Measurements from ENCODE around the gene LARGE1.

The LARGE1 gene

DNA sequence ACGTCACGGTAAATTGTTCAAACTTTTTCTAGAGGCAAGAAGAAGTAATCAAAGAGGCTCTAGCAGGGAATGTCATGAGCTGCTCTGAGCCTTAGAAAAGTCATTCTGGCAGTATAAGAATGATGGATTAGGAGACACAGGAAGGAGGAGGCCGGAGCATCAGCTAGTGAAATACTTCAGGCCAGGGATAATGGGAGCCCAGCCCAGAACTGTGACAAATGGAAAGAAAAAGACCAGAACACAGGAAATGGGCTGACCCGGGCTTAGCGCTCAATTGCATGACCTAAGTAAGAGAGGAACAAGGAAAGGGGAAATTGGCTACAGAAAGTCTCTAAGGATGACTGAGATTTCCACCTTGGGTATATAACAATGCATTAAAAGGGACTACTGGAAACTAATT, 108.6 kb downstream of the LARGE1 start:
- no peak for DNase-seq

- no peak for DNase-seq
Measured at GRCh38 chr22:33811208-33811607, 109.1 kb downstream of the LARGE1 start.

DNA sequence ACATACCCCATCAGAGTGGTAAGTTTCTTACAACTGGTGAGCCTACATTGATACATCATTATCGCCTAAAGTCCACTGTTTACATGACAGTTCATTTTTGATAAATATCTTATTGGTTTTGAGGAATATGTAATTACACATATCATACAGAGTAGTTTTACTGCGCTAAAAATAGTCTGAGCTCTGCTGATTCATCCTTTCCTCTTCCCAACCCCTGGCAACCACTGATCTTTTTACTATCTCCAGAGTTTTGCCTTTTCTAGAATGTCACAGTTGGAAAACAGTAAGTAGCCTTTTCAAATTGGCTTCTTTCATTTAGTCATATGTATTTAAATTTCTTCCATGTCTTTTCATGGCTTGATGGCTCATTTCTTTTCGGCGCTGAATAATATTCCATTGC, 112.8 kb downstream of the LARGE1 start:
- no peak for DNase-seq

DNA sequence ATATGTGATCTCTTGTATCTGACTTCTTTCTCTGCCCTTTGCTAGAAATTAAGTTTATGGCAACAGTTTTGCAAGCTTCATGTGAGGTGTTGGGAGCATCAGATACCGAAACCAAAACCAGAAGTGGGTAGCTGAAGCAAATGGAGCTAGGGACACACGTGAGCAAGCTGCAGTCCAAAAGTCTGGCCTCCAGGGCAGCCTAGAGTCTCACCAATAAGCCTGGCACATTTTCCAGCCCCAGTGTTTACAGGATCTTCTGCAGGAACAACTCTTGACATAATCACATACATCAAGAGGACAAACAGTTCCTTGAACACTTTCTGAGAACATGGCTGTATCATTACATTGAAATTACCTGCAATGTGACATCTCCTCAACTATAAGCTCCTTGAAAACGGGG, 114.1 kb downstream of the LARGE1 start:
- DNase-seq = no peak

DNA sequence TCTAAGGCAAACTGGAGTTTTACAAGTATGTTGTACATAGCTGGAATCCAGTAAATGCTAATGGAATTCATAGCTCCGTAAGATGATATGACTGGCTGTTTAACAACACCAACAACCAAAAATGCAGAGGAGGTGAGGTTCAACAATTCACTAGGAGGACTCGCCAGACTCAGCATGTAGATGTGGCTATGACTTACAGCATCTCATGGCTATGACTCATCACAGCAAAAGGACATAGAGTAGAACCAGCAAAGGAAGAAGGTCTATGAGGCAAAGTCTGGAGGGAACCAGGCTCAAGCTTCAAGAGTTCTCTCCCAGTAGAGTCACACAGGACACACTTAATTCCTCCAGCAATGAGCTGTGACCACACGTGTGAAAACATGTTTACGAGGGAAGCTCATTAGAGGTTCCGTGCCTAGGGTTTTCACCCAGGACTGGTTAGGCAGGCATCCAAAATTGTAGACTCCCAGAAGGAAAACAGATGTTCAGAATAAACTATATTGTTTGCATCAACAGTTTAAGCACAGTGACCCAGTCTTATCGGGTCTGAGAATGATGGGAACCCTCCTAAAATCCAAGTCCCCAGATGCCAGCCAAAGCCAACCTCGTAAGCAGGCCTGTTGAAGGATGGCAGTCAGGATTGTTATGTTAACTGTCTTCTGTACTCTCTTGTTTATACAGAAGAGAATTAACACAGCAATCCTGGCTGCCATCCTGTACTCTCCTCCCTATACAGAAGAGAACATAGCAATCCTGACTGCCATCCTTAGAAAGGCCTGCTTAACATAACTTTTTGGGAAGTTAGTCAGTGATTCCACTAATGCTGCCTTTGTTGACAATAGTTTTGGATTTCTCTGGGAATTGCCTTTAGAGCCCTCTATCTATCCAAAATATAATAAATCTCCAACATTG, 116.6 kb downstream of the LARGE1 start:
- DNase-seq = no peak

DNA sequence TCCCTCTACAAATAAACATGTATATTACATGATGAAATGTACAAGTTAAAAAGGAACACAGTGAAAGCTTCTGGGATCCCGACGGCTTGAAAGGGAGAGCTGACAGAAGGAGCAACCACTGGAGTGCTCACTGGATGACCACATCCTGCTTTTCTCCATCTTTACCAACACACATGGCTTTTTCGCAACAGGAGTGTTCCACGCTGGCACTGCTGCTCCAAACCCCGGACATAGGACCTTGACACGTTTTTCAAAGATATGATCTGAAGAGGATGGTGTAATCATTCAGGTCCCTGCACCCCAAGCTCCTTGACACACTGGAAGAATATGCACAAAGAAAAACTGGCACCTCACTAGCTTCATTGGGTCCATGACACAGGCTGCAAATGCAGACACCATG, 121.9 kb downstream of the LARGE1 start:
- DNase-seq = no peak

DNA sequence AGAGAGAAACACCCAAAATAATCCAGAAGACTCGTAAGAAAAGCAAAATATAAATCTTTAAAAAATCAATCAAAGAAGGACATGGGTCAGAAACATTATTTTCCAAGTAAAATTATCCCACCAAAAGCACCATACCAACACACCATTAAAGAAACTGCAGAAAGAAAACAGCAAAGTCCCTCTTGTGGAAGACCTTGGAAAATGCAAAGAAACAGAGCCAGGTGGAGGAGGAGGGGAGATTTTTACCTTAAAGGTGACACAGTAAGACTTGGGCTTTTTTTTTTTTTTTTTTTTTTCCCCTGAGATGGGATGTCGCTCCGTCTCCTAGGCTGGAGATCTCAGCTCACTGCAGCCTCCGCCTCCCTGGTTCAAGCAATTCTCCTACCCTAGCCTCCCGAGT, 123.8 kb downstream of the LARGE1 start:
- DNase-seq = peak; percentile 50

- peak; percentile 8 for DNase-seq
Measured at GRCh38 chr22:33793475-33793874, 126.8 kb downstream of the LARGE1 start.

DNA sequence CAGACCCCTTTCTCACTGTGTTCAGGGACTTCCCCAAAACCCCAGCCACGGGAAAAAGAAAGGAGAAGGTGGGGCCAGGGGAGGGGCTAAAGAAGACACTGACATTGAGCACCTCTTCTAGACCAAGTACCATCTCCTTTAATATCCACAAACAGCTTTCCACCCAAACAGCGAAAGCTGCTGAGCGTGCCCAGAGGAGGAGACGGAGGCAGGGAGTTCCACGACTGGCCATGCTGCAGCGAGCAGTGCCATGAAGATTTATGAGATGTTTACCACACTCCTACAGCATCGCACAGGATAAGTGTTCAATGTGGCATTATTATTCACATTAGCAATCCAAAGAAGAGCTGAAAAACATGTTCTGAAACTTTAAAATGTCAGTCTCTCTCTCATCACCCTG, 127.4 kb downstream of the LARGE1 start:
- DNase-seq = no peak

GRCh38 chr22:33789690-33790253, 130.5 kb downstream of the LARGE1 start:
- no peak for DNase-seq

GRCh38 chr22:33788927-33789326, 131.3 kb downstream of the LARGE1 start:
- DNase-seq = no peak

DNA sequence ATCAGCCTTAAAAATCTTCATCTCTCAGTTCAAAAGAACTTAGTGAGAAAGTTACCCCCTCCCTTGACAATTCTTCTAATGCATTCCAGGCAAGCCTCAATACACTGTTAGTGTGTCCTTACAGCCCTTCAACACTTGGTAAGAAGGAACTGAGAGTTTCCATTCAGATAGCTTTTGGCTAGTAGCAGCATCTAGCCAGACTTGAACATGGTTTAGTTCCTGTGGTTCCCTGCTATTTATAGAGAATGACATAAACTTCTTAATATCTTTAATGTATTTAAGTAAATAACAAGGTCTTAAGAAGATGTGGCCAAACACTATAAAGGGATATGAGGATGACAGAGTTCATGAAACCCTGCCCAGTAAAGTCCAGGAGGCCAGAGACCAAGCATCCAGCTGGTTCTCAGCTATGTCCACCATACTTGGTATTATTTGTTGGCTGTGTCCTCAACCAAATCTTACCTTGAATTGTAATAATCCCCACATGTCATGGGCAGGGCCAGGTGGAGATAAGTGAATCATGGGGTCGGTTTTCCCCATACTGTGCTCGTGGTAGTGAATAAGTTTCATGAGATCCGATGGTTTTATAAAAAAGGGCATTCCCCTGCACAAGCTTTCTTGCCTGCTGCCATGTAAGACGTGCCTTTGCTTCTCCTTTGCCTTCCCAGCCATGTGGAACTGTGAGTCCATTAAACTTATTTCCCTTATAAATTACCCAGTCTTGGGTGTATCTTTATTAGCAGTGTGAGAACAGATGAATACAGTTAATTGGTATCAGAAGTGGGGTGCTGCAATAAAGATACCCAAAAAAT, 132.4 kb downstream of the LARGE1 start:
- no peak for DNase-seq

GRCh38 chr22:33786149-33786548, 134.1 kb downstream of the LARGE1 start:
- no peak for DNase-seq

DNA sequence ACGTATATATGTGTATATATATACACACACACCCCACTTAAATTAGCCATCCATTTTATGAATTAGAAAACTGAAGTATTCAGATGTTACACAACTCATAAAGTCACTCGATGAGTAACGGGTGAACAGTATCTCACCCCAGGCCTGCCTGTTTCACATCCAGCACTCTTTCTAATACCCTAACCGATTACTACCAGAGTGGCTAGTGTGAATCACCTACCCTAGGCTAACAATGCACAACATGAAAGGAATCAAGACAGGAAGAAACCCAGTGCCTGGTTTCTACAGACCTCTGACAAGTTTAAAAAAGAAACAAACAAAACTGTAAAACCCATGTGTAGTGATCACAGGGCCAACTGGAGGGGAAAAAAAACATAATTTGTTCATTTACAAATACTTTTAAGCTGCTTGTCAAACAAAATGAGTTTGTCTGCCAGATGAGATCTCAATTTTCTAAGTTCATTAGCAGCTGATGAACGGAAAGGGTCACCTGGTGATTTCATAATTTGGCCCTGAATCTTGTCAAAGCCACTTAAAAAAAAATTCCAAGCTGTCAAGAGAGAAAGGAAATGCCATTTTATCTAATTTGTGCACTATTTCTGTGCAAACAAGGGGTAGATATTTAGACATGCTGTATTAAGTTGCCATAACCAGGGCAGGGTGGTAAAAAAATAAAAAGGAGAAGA, 134.8 kb downstream of the LARGE1 start:
- DNase-seq = no peak

GRCh38 chr22:33781411-33781810, 138.9 kb downstream of the LARGE1 start:
- no peak for DNase-seq

GRCh38 chr22:33780531-33781136, 139.6 kb downstream of the LARGE1 start:
- no peak for DNase-seq

- DNase-seq = no peak
Measured at GRCh38 chr22:33779243-33779642, 141.0 kb downstream of the LARGE1 start.

- no peak for DNase-seq
Measured at GRCh38 chr22:33776491-33776890, 143.8 kb downstream of the LARGE1 start.

DNA sequence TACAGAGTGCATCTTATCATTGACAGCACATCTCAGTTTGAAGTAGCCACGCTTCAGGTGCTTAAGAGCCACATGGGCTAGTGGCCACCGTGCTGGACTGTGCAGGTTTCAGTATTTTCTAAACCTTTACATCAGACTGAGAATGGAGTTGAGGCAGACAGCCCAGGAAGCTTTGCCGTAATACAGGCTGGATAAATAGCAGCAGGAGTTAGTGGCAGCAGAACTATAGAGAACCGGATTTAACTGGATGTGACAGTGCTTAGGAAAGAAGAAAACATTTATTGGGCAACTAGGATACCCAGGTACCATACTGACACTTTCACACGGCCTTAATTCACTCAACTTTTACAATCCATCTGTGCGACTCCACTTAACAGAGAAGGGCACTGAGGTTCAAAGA, 145.5 kb downstream of the LARGE1 start:
- DNase-seq = no peak

DNA sequence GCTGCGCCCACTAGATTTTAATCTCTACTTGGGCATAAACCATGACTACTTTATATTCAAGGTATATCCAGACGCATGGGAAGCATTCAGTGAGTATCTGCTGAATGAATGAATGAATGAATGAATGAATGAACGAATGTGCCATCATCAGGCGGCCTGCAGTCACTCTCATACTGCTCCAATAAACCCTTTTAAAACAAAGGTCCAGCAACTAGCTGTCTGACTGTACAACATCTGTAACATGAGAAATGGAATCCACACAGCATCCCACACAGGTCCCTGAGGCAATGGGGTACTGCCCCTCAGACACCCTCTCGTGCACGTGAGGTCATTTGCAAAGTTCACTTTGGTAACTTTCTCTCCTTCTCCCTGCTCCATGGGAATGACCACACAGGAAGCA, 147.5 kb downstream of the LARGE1 start:
- no peak for DNase-seq

GRCh38 chr22:33771136-33771535, 149.1 kb downstream of the LARGE1 start:
- no peak for DNase-seq

GRCh38 chr22:33770723-33771122, 149.6 kb downstream of the LARGE1 start:
- DNase-seq = no peak

DNA sequence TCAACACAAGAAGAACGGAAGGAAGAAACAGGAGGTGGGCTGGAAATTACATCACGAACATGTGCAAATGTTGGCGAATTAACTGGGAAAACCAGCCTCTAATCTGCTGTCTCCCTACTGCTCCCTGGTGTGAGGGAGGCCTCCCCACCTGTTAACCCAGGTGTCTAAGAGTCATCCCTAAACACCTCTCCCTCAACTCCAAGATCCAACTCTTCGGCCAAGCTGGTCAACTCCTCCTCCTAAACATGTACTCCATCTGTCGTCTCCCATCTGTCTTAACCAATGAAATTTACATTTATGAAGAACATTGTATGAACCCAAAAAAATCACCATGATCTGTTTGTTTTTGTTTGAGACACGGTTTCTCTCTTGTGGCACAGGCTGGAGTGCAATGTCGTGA, 154.2 kb downstream of the LARGE1 start:
- no peak for DNase-seq
